ENCODE data around the gene UBTD2. TPM values are rescaled to one million over a fixed set of nuclear protein-coding genes. Genes with fewer than 3 reads are reported as not detected.

The UBTD2 gene
- total and polyA plus RNA-seq, 9 of the 15 experiments (the other 6 are each of a cell fraction or from before 2014, with no cell fraction given), result 0.01 to 0.46 (median 0.15) TPM; not detected in 1

DNA sequence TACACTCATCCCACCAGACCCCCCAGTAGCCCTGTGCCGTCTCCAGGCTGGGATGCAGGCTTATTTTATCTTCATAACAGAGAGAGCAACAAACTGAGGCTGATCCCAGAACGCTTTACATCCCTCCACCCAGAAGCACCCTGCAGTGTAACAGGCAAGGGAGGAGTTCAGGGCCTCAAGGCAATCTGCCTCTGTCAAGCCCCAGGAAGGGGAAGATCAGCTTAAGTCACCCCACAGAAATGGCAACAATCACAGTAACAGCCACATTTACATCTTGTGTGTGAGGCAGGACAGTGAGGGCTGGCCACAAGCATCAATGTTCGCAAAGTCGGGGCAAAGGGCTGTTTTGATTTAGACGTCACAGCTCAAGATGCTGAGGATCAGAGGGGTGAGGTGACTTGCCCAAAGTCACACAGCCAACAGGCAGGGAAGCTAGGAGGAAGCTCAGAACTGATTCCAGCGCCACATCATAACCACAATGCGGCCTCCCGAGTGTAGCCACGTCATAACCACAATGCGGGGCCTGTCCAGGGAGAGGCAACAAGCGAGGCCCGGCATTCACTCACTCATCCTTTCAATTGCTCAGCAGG, 109.9 kb downstream of the UBTD2 start (continued):
- TF ChIP-seq, protein P1, sequence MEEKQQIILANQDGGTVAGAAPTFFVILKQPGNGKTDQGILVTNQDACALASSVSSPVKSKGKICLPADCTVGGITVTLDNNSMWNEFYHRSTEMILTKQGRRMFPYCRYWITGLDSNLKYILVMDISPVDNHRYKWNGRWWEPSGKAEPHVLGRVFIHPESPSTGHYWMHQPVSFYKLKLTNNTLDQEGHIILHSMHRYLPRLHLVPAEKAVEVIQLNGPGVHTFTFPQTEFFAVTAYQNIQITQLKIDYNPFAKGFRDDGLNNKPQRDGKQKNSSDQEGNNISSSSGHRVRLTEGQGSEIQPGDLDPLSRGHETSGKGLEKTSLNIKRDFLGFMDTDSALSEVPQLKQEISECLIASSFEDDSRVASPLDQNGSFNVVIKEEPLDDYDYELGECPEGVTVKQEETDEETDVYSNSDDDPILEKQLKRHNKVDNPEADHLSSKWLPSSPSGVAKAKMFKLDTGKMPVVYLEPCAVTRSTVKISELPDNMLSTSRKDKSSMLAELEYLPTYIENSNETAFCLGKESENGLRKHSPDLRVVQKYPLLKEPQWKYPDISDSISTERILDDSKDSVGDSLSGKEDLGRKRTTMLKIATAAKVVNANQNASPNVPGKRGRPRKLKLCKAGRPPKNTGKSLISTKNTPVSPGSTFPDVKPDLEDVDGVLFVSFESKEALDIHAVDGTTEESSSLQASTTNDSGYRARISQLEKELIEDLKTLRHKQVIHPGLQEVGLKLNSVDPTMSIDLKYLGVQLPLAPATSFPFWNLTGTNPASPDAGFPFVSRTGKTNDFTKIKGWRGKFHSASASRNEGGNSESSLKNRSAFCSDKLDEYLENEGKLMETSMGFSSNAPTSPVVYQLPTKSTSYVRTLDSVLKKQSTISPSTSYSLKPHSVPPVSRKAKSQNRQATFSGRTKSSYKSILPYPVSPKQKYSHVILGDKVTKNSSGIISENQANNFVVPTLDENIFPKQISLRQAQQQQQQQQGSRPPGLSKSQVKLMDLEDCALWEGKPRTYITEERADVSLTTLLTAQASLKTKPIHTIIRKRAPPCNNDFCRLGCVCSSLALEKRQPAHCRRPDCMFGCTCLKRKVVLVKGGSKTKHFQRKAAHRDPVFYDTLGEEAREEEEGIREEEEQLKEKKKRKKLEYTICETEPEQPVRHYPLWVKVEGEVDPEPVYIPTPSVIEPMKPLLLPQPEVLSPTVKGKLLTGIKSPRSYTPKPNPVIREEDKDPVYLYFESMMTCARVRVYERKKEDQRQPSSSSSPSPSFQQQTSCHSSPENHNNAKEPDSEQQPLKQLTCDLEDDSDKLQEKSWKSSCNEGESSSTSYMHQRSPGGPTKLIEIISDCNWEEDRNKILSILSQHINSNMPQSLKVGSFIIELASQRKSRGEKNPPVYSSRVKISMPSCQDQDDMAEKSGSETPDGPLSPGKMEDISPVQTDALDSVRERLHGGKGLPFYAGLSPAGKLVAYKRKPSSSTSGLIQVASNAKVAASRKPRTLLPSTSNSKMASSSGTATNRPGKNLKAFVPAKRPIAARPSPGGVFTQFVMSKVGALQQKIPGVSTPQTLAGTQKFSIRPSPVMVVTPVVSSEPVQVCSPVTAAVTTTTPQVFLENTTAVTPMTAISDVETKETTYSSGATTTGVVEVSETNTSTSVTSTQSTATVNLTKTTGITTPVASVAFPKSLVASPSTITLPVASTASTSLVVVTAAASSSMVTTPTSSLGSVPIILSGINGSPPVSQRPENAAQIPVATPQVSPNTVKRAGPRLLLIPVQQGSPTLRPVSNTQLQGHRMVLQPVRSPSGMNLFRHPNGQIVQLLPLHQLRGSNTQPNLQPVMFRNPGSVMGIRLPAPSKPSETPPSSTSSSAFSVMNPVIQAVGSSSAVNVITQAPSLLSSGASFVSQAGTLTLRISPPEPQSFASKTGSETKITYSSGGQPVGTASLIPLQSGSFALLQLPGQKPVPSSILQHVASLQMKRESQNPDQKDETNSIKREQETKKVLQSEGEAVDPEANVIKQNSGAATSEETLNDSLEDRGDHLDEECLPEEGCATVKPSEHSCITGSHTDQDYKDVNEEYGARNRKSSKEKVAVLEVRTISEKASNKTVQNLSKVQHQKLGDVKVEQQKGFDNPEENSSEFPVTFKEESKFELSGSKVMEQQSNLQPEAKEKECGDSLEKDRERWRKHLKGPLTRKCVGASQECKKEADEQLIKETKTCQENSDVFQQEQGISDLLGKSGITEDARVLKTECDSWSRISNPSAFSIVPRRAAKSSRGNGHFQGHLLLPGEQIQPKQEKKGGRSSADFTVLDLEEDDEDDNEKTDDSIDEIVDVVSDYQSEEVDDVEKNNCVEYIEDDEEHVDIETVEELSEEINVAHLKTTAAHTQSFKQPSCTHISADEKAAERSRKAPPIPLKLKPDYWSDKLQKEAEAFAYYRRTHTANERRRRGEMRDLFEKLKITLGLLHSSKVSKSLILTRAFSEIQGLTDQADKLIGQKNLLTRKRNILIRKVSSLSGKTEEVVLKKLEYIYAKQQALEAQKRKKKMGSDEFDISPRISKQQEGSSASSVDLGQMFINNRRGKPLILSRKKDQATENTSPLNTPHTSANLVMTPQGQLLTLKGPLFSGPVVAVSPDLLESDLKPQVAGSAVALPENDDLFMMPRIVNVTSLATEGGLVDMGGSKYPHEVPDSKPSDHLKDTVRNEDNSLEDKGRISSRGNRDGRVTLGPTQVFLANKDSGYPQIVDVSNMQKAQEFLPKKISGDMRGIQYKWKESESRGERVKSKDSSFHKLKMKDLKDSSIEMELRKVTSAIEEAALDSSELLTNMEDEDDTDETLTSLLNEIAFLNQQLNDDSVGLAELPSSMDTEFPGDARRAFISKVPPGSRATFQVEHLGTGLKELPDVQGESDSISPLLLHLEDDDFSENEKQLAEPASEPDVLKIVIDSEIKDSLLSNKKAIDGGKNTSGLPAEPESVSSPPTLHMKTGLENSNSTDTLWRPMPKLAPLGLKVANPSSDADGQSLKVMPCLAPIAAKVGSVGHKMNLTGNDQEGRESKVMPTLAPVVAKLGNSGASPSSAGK (IDR thresholded peaks at IDR 0.05), result no peak
- TF ChIP-seq SMARCA5 (IDR thresholded peaks at IDR 0.05), result 0 out of 2 replicates have a peak, but pooled peaks have one; percentile 64
- no peak for TF ChIP-seq XRCC5 (IDR thresholded peaks at IDR 0.05; ENCODE audit: low read depth, low read length)
- TF ChIP-seq ZBTB1 (CRISPR knock-in tag; IDR thresholded peaks at IDR 0.05; ENCODE audit: borderline replicate concordance, low read depth), result peak; percentile 91
- TF ChIP-seq ZNF766 (CRISPR knock-in tag; conservative IDR thresholded peaks at IDR 0.05), result no peak
- no peak for TF ChIP-seq NCOA1 (IDR thresholded peaks at IDR 0.05; ENCODE audit: low read depth)
- peak; percentile 75 for TF ChIP-seq BCOR (IDR thresholded peaks at IDR 0.05)
- TF ChIP-seq ZFP36 (IDR thresholded peaks at IDR 0.05; ENCODE audit: low read depth, low read length, partially characterized antibody), result peak; percentile 83
- TF ChIP-seq MIER1 (IDR thresholded peaks at IDR 0.05; ENCODE audit: low read depth), result no peak
